Stomach (tissue), 4 donors: ENCODE data around the gene SUZ12.

Experiments used
- CTCF ChIP-seq, 7 experiments: fragments of 450-650 bp in 4 of 7; fragments of 200-600 bp in 3 of 7; sonication (generic) in 3 of 7; IDR thresholded peaks; one replicate each; pipeline ENCODE4 v1.5.1; 2016 to 2019; ENCODE audit warnings: antibody characterized with exemption in 7 of 7, control low read depth in 2 of 7, mild to moderate bottlenecking in 1 of 7
- POLR2A ChIP-seq, 4 donors: fragments of 450-650 bp; IDR thresholded peaks; one replicate each; pipeline ENCODE4 v1.6.1; 2016; ENCODE audit warnings: antibody characterized with exemption in 4 of 4, control low read depth in 2 of 4, mild to moderate bottlenecking in 1 of 4, moderate library complexity in 1 of 4

- TF ChIP-seq POLR2A (IDR thresholded peaks at IDR 0.05) (no peak), CTCF (IDR thresholded peaks at IDR 0.05) (no peak)
Observed at GRCh38 chr17:31997005-31997404, 60.2 kb downstream of the SUZ12 start.
